MM.1S (cell line): ENCODE measurements around the gene TIPIN.

Experiments
- CTCF ChIP-seq: fragments of 300-600 bp; sonication (generic); IDR thresholded peaks from 2 replicates; pipeline ENCODE4 v1.5.1; 2016; ENCODE audit warnings: antibody characterized with exemption, low read length, mixed read lengths
- EZH2 ChIP-seq: fragments of 300-600 bp; sonication (generic); optimal IDR thresholded peaks from 2 replicates; pipeline ENCODE3; 2017; ENCODE audit warnings: low read depth, mild to moderate bottlenecking, antibody characterized with exemption, low read length, mixed read lengths

DNA sequence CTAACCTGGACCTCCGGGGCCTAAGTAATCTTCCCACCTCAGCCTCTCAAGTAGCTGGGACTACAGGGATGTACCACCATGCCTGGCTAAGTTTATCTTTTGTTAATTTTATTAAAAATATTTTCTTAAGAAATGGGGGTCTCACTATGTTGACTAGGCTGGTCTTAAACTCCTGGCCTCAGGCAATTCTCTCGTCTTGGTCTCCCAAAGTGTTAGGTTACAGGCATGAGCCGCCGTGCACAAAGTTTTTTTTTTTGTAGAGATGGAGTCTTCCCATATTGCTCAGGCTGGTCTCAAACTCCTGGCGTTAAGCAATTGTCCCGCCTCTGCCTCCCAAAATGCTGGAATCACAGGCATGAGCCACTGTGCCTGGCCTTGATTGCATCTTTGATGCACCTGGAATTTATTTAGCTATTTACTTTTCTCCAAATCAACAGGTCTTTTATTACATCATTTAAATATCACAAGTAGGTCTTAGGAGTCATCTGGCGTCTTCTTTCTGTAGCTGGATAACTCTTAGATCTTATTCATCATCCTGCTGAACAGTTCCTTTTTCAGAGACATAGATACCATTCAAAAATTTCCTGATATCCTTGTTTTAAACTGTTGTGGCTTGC lies 22.4 kb upstream of the TIPIN start:
- TF ChIP-seq CTCF (no peak), EZH2 (no peak)
